A673 (cell line): Measurements from ENCODE around the gene KRCC1. TPM values are rescaled to one million over a fixed set of nuclear protein-coding genes. Genes with fewer than 3 reads are reported as not detected.

Experiments
- BruUV-seq: library from RNA; stranded (reverse); fragments of 400-500 nt; replicated peaks from 2 replicates; lab custom pipeline; 2021; lab: Mats Ljungman, UMichigan
- CTCF ChIA-PET: fragments of 300-600 bp; sonication (Branson Sonifier 250); formaldehyde crosslinking; loops from one replicate; lab custom pipeline; 2022; ENCODE audit warnings: antibody characterized with exemption; lab: Charles Lee
- POLR2A ChIA-PET: fragments of 300-600 bp; sonication (Branson Sonifier 250); formaldehyde crosslinking; loops from one replicate; lab custom pipeline; 2022; ENCODE audit warnings: antibody characterized with exemption; ENCODE audit not compliant: low non-redundant PET; lab: Charles Lee
- DNase-seq: peaks from one replicate; pipeline ENCODE4 v3.0.0-alpha.2; 2015; ENCODE audit warnings: low spot score
- H3K27ac ChIP-seq: fragments of 200-600 bp; sonication (generic); 2 replicates; pipeline ENCODE4 v1.5.1; 2016; ENCODE audit warnings: mixed run types, low read depth, mild to moderate bottlenecking, mixed read lengths, antibody characterized with exemption, low read length; ENCODE audit not compliant: poor library complexity, severe bottlenecking
- H3K27me3 ChIP-seq: fragments of 200-600 bp; sonication (generic); replicated peaks from 2 replicates; pipeline ENCODE4 v1.6.1; 2017; ENCODE audit warnings: mixed run types, low read depth, mild to moderate bottlenecking, mixed read lengths, antibody characterized with exemption, low read length; ENCODE audit not compliant: insufficient read depth, poor library complexity
- H3K36me3 ChIP-seq: fragments of 200-600 bp; sonication (generic); 2 replicates; pipeline ENCODE4 v1.6.1; 2016; ENCODE audit warnings: mixed run types, mild to moderate bottlenecking, mixed read lengths, antibody characterized with exemption, low read length; ENCODE audit not compliant: insufficient read depth, poor library complexity, severe bottlenecking
- H3K4me1 ChIP-seq: fragments of 200-600 bp; sonication (generic); 2 replicates; pipeline ENCODE4 v1.6.1; 2017; ENCODE audit warnings: mixed run types, mild to moderate bottlenecking, mixed read lengths, antibody characterized with exemption, low read length; ENCODE audit not compliant: insufficient read depth, poor library complexity, severe bottlenecking
- H3K4me3 ChIP-seq: fragments of 200-600 bp; sonication (generic); 2 replicates; pipeline ENCODE4 v1.5.1; 2016; ENCODE audit warnings: low read depth, mixed run types, mild to moderate bottlenecking, mixed read lengths, low read length; ENCODE audit not compliant: poor library complexity, severe bottlenecking
- H3K9me3 ChIP-seq: fragments of 200-600 bp; sonication (generic); 2 replicates; pipeline ENCODE4 v1.6.1; 2016; ENCODE audit warnings: mixed run types, low read depth, mild to moderate bottlenecking, mixed read lengths, antibody characterized with exemption, low read length; ENCODE audit not compliant: poor library complexity, severe bottlenecking
- EZH2 ChIP-seq: fragments of 200-600 bp; sonication (generic); IDR thresholded peaks from 2 replicates; pipeline ENCODE4 v1.6.1; 2017; ENCODE audit warnings: borderline replicate concordance, low read depth, mild to moderate bottlenecking, mixed read lengths, antibody characterized with exemption, low read length; ENCODE audit not compliant: poor library complexity, severe bottlenecking
- intact Hi-C: fragments of 100-400 bp; cut with micrococcal nuclease; formaldehyde crosslinking; loops from one replicate; pipeline ENCODE4 v1.10.0; 2022; ENCODE audit not compliant: unreplicated experiment
- total RNA-seq: library from RNA; stranded (reverse); gene quantifications from 2 replicates; pipeline ENCODE4 v1.2.3, GENCODE V29; 2021
- TF ChIP-seq, protein P1 (sequence below): fragments of 300-800, 200-600 bp; sonication (generic); conservative IDR thresholded peaks from 2 replicates; pipeline ENCODE4 v1.5.1; 2017; ENCODE audit warnings: low read depth, mild to moderate bottlenecking, antibody characterized with exemption, low read length, moderate library complexity, mixed read lengths

The KRCC1 gene
- total RNA-seq, 1 experiment from 2014 or later, result 8.5 TPM

DNA sequence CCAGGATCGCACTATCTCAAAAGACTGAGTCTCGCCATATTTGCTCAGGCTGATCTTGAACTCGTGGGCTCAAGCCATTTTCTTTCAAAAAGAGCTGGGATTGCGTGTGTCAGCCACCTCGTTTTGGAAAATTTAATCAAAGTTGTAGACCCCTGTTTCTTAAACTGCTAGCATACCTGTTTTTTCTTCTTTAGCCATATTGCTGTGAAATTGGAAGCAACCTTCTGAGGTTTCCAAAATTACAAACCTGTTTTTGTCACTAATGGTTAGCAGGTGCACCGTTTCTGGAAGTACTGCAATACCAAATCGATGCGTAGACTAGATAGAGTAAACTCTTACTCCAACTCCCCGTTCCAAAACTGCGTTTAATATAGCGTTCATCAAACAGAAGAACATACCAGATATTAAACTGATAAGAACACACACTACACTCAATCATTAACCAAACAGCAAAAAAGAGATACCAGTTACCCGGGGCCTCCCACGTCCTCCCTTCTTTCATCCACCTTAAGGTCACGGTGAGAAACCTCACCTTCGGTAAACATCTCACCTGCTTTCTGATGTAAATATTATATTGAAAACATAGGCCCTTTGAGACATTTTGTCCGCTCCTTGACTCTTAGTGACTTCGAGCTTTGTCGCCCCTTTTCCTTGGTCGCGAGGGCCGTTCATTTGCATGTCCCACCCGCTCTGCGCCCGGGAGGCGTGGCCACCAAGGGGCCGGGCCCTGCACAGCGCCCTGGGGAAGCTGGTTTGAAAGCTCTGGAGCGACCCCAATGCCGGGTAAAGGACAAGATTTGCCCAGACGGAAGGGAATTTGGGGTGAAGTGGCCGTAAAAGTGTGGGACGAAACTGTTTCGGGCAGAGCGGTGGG lies 39.3 kb downstream of the KRCC1 start, which contains the start of gene RNU2-63P:
Gene RNU2-63P (minus strand): TSS at position 462 of the 874 bp plus-strand sequence.
- POLR2A ChIA-PET, result interaction anchor here (0.6 kb wide), 1 partner anchor 23 kb away, joined by 3 read pairs; no protein-coding TSS in a partner anchor
- Histone ChIP-seq H3K27me3 (no peaks in the 10 kb centered on the region), H3K27ac (peak within 1 kb of the TSS; percentile 98), H3K36me3 (no peaks in the 10 kb centered on the region), H3K4me3 (peak within 1 kb of the TSS; percentile 57), H3K4me1 (peaks cover 6% of the 10 kb centered on the region), H3K9me3 (no peaks in the 10 kb centered on the region)
- intact Hi-C loops, result no loop called here
- CTCF ChIA-PET, result no interaction called here
- TSS peak; percentile 100 for BruUV-seq
- TF ChIP-seq, protein P1, sequence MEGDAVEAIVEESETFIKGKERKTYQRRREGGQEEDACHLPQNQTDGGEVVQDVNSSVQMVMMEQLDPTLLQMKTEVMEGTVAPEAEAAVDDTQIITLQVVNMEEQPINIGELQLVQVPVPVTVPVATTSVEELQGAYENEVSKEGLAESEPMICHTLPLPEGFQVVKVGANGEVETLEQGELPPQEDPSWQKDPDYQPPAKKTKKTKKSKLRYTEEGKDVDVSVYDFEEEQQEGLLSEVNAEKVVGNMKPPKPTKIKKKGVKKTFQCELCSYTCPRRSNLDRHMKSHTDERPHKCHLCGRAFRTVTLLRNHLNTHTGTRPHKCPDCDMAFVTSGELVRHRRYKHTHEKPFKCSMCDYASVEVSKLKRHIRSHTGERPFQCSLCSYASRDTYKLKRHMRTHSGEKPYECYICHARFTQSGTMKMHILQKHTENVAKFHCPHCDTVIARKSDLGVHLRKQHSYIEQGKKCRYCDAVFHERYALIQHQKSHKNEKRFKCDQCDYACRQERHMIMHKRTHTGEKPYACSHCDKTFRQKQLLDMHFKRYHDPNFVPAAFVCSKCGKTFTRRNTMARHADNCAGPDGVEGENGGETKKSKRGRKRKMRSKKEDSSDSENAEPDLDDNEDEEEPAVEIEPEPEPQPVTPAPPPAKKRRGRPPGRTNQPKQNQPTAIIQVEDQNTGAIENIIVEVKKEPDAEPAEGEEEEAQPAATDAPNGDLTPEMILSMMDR, result no peak
- no peak for TF ChIP-seq EZH2
- DNase-seq, result peak; percentile 90

DNA sequence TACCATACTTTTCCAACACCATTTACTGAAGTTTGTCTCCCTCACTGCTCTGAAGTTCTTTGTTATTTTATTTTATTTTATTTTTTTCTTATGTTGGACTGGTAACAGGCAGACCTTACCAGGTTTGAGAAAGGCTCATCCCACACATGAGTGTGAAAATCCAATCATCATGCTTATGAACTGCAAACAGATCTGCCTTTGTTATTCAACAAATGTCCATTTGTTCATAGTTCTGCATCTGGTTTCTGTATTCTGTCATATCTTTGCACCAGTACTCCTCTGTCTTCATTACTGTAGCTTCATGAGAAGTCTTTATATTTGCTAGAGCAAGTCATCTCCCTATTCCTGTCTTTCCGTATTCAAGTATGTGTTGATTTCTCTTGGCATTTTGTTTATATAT lies 44.6 kb downstream of the KRCC1 start:
- no peaks in the 10 kb centered on the region for H3K9me3 ChIP-seq
- ChIA-PET CTCF (no interaction called here), POLR2A (no interaction called here)
- TF ChIP-seq, protein P1, result no peak
- no peak for TF ChIP-seq EZH2
- BruUV-seq, result no TSS peak
- no peaks in the 10 kb centered on the region for H3K4me1 ChIP-seq
- no peak overlapping the region for H3K4me3 ChIP-seq
- H3K27ac ChIP-seq, result no peak overlapping the region
- no peaks in the 10 kb centered on the region for H3K27me3 ChIP-seq
- no peak for DNase-seq
- intact Hi-C loops, result no loop called here
- no peaks in the 10 kb centered on the region for H3K36me3 ChIP-seq

DNA sequence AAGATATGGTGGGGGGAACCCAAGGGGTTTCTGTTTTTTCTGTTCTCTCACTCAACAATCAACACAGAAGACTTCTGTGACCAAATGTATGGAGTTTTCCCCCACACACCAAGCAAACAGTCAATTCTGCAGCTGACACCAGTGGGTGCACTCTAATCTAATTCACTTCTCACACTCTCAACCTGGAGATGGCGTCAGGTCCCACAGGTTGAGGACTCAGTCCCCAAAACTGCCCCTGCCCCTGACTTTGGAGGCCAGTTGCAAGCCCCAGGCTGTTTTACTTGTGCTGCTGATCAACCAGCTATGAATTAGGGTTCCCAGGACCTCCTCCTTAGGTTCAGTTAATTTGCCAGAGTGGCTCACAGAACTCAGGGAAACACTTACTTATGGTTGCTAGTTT lies 45.4 kb downstream of the KRCC1 start:
- H3K27me3 ChIP-seq, result no peaks in the 10 kb centered on the region
- DNase-seq, result no peak
- no peak overlapping the region for H3K4me3 ChIP-seq
- no peaks in the 10 kb centered on the region for H3K4me1 ChIP-seq
- ChIA-PET POLR2A (no interaction called here), CTCF (no interaction called here)
- H3K27ac ChIP-seq, result no peak overlapping the region
- no peak for TF ChIP-seq EZH2
- TF ChIP-seq, protein P1, result no peak
- intact Hi-C loops, result no loop called here
- BruUV-seq, result no TSS peak
- no peaks in the 10 kb centered on the region for H3K9me3 ChIP-seq
- no peaks in the 10 kb centered on the region for H3K36me3 ChIP-seq
